ENCODE data around the gene CTCFL.
A peak's percentile ranks its signal among the peaks of the same experiment; 100 is the strongest.

CTCFL gene

DNA sequence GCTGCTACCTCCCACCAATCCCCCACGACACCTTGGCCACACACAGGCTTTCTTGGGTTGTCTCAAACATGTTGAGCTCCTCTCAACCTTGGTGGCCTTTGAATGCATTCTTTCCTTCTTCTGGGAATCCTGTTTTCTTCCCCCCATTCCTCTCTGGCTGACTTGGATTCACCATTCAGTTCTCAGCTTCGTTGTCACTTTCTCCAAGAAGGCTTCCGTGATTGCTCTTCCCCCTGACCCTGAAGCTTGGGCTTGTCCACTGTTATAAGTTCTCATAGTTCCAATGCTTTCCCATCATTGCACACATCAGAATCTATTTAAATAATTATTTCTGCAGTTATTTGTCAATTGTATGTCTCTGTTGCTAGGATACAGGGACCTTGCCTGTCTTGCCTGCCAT, 69.6 kb downstream of the CTCFL start:
- no peak for FAIRE-seq
- DNase-seq (ENCODE audit: extremely low spot score, insufficient read length, low read depth), result no peak

DNA sequence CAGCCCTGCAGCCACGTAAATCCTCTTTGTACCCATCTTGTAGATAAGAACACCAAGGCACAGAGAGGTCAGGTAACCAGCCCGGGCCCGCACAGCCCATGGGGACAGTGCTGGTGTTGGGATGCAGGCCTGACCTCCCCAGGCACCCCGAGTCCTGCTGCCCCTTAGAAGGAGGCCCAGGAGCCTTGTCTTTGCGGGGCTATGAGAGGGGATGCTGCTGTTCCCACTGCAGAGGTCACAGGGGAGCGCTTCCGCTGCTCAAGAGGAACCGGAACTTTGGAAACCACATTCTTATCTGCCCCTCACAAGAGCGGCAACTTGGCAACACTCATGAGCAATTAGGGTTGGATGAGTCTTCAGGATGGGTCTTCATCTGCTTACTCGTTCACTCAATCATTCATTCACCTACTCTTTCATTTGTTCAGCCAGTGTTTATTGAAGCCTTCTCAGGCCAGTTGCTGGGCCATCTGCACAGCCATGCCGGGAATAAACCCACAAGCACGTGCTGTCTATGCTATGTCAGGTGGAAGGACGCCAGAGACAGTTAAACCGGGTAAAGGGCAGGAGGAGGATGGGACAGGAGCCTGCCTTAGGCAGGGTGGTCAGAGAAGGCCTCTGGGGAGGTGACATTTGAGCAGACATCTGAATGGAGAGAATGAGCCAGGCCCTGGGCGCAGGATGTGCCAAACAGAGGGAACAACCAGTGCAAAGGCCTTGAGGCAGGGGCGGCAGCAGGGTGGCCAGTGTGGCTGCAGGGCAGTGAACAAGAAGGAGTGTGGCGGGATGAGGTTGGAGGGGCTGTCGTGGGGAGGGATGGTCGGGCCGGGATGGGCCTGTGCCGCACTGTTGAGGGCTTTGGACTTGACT, 72.9 kb downstream of the CTCFL start:
- FAIRE-seq, result peak; percentile 86
- no peak for DNase-seq (ENCODE audit: extremely low spot score, insufficient read length, low read depth)

DNA sequence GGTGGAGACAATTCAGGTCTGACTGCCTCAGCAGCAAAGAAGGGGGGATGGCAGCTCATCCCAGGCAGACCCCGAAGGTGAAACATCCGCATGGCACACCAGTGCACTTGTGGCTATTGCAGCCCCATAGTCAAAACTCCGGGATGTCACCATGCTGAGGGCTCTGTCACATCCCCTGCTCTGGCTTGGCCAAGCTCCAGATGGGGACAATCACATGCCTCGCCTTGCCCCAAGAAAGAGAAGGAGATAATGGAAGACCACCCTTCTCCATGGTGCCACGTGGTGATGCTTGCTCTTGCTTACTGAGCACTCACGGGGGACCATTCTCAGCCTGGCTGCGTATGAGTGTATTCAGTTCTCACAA, 73.5 kb downstream of the CTCFL start:
- DNase-seq (ENCODE audit: extremely low spot score, insufficient read length, low read depth) (no peak), FAIRE-seq (no peak)

DNA sequence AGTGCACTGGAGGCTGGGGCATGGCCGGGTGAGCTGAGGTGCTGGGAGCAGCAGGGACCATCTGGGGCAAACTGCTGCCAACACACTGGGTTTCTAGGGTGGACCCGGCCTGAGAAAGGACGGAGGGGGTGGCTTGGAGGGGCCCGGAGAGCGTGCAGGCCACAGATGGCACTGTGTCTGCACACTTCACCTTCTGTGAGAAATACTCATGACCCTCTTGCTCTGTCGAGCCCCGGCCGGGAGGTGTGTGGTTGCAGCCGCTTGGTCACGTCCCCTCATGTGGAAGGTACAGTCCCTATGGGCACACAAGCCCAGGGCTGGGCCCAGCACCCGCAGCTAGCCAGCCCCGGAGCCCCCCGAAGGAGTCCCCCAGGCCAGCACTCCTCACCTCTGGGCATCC, 74.0 kb downstream of the CTCFL start:
- FAIRE-seq (no peak), DNase-seq (ENCODE audit: extremely low spot score, insufficient read length, low read depth) (no peak)

DNA sequence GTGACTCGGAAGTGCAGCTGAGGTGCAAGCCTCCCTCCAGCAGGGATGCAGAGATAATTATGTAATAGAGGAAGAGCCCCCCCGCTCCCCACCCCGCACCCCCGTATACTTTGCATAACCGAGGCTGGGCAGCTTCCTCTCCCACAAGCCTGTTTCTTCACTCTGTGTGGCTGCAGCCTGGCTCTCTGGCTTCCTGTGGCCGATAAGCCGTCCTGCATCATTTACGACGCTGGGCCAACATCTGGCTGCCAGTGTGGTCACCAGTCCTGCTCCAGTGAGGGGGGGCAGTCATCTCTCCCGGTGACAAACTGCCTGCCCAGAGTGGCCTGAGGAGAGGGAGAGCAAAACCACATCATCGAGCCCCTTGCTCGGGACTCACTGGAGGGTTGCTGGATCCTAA, 74.5 kb downstream of the CTCFL start:
- FAIRE-seq (peak; percentile 87), DNase-seq (ENCODE audit: extremely low spot score, insufficient read length, low read depth) (peak; percentile 60)

DNA sequence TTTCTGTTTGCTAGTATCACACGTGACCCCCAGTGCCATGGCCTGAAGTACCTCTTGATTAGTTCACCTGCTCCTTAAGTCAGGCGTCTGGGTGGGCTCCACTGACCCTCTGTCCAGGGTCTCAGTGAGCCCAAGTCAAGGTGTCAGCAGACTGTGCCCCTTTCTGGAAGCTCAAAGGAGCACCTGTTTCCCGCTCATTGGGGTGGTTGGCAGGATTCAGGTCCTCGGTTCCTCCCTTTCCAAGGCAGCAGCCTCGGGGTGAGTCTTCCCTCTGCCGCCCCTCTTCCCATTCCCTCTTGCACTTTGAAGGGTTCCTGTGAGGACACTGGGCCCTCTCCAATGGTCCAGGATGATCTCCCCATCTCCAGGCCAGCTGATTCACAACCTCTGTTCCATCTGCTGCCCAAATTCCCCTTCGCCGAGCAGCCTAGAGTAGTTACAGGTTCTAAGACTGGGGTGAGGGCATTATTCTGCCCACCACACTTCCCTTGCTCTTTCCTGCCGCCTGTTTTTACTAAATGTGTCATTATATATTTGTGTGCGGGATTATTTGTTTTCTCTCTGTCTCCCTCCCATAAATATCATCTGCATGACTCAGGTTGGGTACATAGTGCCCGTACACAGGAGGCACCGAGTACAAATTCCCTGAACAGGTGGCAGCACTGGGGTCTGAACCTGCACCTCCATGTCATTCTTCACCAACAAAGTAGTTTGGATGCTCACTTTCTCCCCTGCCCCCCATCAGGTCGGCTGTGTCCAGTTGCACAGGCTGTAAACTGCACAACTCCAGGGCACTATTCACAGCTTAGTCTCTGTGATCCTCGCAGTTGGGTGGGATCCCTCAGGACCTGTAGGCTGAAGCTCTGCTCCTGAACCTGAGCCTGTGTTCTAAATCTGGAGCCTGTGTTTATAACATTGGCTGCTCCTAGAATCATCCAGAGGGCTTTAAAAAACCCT, 75.3 kb downstream of the CTCFL start:
- FAIRE-seq (no peak), DNase-seq (ENCODE audit: extremely low spot score, insufficient read length, low read depth) (no peak)

DNA sequence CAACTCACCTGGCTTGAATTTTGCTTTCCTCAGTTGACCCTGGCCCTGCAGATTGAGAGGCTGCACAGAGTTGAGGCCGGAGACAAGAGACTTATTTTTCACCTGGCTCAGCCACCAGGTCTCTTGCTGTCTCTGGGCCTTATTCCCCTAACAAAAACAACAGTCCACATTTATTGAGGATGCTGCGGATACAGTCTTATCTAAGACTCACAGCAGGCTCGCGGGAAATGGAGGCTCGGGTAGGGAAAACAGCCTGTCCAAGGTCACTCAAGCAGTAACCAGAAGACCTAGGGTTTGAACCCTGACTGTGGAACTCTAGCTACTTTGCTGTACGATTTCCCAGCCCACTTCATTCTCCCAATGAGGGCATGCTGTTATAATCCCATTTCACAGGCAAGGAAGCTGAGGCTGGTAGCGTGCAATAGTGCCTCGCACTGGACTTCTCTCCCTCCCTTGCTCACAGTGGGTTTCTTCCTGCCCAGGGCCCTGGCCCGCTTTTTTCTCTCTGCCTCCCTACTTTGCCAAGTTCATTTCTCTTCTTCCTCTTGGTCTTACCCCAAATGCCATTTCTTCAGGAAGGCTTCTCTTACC, 76.1 kb downstream of the CTCFL start:
- no peak for FAIRE-seq
- no peak for DNase-seq (ENCODE audit: extremely low spot score, insufficient read length, low read depth)

Data from GM18507 (cell line).